GM18519 (cell line): ENCODE results near the gene C19orf12.
"Not testable (repeated sequence)": the region's sequence is repeated elsewhere in the genome, so short reads cannot be mapped to it uniquely, and the experiment has no call there.

Experiments used
- ATAC-seq: cut with Tn5 transposase; IDR thresholded peaks from one replicate; pipeline ENCODE4 v1.9.1; 2021; ENCODE audit warnings: mild to moderate bottlenecking, moderate library complexity; ENCODE audit not compliant: unreplicated experiment, low FRiP score

C19orf12 gene

GRCh38 chr19:29678484-29679106, 36.5 kb downstream of the C19orf12 start:
- ATAC-seq: no peak

- ATAC-seq: no peak
These were observed 37.9 kb downstream of the C19orf12 start for GRCh38 chr19:29677001-29677817.

DNA sequence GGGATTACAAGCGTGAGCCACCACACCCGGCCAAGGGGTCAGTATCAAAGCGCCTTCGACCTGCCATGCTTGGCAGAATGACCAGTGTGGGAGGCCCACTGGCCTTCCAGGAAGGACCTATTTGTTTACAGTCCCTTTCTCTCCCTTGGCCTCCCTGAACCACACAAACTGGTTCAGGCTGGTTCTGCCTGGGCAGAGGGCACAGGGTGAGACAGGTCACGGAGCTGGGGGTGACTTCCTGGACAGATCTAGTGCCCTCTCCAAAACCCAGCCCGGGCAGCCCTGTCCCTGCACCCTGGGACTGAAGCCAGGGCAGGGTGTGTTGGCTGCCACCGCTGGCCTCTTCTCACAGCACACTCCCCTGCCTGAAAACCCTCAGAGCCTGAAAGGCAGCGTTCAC, 38.5 kb downstream of the C19orf12 start:
- ATAC-seq: no peak

DNA sequence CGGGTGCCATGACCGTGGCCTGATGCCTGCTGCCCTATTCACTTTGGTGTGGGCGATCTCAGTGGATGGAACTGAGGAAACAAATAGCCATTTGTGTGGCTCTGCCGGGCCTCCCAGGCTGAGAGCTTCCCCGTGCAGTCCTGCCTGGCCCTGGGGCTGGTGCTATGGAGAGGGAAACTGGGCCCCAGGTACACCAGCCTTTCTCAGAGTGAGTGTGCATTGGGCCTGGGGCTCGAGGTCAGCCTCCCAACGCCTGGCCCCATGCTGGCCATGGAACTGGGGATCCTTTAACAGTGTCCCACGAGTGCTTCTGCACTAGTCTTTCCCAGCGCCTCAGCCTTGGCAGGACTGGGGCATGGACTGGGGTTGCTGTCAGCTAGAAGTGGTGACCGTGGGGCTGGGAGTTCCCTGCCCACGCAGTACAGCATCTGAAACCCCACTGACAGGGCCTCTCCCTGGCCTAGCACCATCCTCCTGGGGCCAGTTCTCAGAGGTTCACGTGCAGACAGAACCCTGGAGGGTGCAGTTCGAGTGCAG, 39.3 kb downstream of the C19orf12 start:
- no peak for ATAC-seq

DNA sequence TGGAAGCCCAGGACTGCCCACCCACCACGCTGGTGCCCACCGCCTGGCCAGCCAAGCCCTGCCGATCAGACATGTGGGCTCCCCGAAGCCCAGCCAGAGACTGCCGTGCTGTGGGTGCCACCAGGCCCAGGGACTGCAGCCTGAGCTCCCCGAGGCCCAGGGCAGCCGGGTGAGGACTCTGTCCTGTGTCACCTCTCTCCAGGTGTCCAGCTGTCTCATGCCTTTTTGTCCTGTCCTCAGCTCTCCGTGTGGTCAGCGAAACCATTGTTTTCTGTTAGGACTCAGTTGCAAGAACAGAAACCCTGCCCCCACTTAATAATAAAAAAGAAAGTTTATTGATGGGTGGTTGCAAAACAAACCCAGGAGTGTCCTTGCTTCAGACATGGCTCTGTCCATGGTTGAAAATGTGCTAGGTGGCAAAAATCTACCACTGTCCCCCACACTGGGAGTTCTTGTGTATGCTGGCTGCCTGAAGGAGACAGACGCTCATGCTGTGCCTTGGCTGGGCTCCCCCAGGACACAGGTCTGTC, 39.9 kb downstream of the C19orf12 start:
- no peak for ATAC-seq

GRCh38 chr19:29674374-29675119, 40.5 kb downstream of the C19orf12 start:
- no peak for ATAC-seq

DNA sequence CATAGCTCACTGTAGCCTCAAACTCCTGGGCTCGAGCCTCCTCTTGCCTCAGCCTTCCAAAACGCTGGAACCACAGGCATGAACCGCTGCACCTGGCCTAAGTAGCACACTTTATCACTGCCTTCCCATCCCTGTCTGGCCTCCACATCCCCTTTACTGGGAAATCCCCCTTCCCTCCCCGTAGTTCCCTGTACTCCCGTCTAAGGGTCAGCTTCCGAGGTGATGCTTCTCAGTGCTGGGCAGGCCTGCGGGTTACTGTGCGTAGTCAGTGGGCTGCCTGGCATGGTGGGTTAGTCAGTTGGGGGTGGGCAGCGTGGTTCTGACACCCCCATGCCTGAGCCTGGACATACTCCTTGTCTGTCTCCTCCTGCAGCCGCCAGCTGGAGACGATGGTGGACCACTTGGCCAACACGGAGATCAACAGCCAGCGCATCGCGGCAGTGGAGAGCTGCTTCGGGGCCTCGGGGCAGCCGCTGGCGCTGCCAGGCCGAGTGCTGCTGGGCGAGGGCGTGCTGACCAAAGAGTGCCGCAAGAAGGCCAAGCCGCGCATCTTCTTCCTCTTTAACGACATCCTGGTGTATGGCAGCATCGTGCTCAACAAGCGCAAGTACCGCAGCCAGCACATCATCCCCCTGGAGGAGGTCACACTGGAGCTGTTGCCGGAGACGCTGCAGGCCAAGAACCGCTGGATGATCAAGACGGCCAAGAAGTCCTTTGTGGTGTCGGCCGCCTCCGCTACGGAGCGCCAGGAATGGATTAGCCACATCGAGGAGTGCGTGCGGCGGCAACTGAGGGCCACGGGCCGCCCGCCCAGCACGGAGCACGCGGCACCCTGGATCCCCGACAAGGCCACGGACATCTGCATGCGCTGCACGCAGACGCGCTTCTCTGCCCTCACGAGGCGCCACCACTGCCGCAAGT, 41.4 kb downstream of the C19orf12 start:
- no peak for ATAC-seq

DNA sequence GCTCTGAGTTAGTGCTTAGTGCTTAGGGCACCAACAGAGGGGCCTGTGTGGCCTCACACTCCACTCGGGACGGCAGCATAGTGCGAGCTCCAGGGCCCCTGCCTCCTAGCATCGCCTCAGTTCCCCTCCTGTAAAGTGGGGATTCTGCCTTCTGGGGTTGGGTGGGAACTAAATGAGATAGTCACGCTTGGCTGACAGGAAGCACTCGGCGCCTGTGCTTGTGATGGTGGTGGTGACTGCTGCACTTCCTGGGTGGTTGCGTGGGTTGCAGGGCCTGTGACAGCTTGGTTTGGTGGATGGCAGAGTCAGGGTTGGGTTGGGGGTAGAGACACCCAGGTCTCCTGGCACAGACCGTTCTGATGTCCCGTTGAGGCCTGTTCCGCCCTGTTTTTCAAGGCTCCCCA, 42.1 kb downstream of the C19orf12 start:
- peak; percentile 31 for ATAC-seq

GRCh38 chr19:29672319-29672932, 42.6 kb downstream of the C19orf12 start:
- no peak for ATAC-seq

DNA sequence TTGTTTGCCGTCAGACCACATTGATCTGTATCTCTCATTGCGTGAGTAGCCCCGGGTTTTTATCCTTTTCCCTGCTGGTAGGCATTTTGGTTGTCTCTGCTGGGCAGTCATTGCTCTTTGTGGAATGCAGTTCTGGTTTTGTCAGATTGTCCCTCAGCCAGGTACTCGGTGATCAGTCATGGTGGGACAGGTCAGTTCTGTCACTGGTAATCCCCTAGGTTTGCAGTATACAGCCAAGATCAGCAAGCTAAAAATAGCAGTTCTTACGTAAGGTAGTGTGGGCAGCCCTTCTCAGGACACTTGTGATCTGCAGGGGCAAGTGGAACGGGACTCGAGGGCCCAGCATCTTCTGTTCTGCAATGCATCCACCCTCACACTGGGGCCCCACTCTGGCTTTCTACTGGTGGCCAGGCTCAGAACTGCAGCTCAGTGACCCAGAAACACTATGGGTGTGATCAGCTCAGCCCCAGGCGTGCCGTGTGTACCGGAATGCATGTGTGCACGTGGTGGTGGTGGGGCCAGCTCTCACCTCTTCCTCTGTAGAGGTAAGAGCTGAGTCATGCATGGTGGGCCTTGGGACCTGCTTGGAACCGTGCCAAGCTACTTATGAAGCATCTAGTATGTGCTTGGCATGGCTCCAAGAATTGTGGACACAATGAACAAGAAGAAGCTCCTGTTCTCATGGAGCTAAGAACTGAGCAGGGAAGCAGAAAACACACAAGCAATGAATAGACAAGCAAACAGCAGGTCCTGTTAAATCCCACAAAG, 43.5 kb downstream of the C19orf12 start:
- ATAC-seq: peak; percentile 52

- not testable (repeated sequence) for ATAC-seq
These were observed 44.1 kb downstream of the C19orf12 start for GRCh38 chr19:29671026-29671392.

- no peak for ATAC-seq
These were observed 44.8 kb downstream of the C19orf12 start for GRCh38 chr19:29670255-29670654.

- no peak for ATAC-seq
These were observed 46.1 kb downstream of the C19orf12 start for GRCh38 chr19:29668746-29669609.

GRCh38 chr19:29667901-29668341, 47.1 kb downstream of the C19orf12 start:
- no peak for ATAC-seq

DNA sequence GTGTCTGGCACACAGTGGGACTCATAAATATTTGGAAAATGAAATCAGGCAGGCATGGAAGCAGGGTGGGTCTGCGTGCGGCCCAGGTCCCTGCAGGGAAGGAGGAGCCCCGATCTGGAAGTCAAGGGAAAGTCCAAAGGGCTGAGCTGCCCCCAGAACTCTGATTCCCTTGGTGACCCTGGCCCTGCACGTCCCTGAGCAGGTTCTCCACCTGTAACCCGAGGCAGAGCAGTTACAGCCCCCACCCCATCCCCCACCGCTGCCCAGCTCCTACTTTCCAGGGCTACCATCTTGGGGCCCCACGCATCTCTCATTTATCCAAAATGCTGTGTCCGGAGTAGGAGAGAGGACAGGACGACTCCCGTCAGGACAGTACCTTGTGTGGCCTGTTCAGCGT, 47.7 kb downstream of the C19orf12 start:
- ATAC-seq: no peak

DNA sequence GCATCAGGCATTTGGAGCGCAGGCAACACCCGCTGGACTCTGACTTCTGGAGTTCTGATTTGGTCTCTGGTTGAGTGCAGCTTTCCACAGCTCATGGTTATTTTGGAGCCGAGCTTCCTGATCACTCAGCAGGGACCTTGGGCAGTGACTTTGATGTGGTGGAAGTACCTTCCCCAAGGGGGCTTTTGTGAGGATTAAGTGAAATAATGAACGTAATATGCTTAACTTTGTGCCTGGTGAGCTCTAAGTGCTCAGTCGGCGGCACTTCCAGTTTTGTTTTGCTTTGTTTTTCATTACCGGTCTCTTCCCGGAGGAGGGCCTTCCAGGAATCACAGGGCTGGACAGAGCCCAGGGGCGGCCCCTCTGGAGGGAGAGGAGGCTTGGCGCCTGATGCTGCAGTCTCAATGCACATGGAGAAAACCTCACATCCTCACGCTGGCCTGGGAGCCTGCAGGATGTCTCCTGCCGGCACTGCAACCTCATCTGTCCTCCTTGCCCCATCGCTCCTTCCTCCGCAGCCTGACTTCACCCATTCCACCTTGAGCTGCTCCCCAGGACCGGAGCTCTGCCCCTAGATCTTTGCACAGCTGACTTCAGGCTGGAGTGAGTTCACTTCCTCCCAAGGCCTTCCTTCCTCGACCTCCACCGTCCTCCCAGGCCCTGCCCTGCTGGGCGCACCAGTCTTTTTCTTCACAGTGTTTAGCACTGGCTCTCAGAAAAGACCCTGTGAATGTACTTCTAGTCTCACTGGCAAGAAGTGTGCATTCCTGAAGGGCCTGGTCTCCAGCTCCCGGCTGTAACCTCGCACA, 48.3 kb downstream of the C19orf12 start:
- ATAC-seq: no peak
